Muscle layer of duodenum (tissue), 2 donors: ENCODE measurements around the gene FXYD5.
A peak's percentile ranks its signal among the peaks of the same experiment; 100 is the strongest.
"Not testable (repeated sequence)": the region's sequence is repeated elsewhere in the genome, so short reads cannot be mapped to it uniquely, and the experiment has no call there.

Source experiments
- H3K27ac ChIP-seq: one replicate; pipeline ENCODE4 v1.7.0; 2013; ENCODE audit warnings: mild to moderate bottlenecking, low read length
- H3K27me3 ChIP-seq: one replicate; pipeline ENCODE4 v1.7.0; 2013; ENCODE audit warnings: low read depth, mild to moderate bottlenecking, control low read depth, low read length
- H3K36me3 ChIP-seq, 2 donors: one replicate each; pipeline ENCODE4 v1.7.0; 2013; ENCODE audit warnings: low read length in 2 of 2, control low read depth in 1 of 2, mild to moderate bottlenecking in 1 of 2; ENCODE audit not compliant: insufficient read depth in 2 of 2, control insufficient read depth in 1 of 2
- H3K4me1 ChIP-seq, 2 donors: one replicate each; pipeline ENCODE4 v1.7.0; 2013; ENCODE audit warnings: low read length in 2 of 2, mild to moderate bottlenecking in 2 of 2, control low read depth in 1 of 2, moderate library complexity in 1 of 2; ENCODE audit not compliant: insufficient read depth in 2 of 2, control insufficient read depth in 1 of 2
- H3K4me3 ChIP-seq, 2 donors: one replicate each; pipeline ENCODE4 v1.7.0; 2013; ENCODE audit warnings: low read length in 2 of 2, low read depth in 1 of 2, mild to moderate bottlenecking in 1 of 2
- H3K9me3 ChIP-seq, 2 donors: one replicate each; pipeline ENCODE4 v1.7.0; 2013; ENCODE audit warnings: low read length in 2 of 2, control low read depth in 1 of 2, mild to moderate bottlenecking in 1 of 2; ENCODE audit not compliant: control insufficient read depth in 1 of 2
- donor health status: healthy.

Gene FXYD5

DNA sequence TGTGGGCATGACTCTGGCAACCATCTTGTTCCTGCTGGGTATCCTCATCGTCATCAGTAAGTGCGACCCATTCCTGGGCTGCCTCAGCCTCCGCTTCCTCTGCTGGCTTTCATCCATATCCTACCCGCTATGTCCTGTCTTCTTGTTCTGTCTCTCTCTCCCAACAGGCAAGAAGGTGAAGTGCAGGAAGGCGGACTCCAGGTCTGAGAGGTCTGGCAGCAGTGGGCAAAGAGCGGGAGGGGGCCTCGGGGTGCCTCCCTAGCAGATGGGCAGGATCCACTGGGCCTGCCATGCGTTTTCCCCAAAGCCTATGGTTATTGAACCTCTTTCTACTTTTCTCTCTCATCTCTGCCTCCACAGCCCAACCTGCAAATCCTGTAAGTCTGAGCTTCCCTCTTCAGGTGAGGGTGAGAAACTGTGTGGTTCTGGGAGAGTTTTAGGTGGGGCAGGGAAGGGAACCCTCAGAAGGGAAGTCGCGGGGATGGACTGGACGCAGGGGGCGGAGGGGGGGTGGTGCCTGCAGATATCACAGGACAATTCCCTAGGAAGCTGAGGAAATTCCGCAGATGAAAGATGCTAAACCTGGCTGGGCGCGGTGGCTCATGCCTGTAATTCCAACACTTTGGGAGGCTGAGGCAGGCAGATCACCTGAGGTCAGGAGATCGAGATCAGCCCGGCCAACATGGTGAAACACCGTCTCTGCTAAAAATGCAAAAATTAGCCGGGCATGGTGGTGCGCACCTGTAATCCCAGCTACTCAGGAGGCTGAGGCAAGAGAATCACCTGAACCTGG, 3.1 kb upstream of the FXYD5 start:
- no peak overlapping the region for H3K4me3 ChIP-seq
- H3K27me3 ChIP-seq, result peaks cover 10% of the 10 kb centered on the region
- no peaks in the 10 kb centered on the region for H3K9me3 ChIP-seq
- H3K4me1 ChIP-seq, result peaks cover 2 to 21% of the 10 kb centered on the region in 2 donors
- H3K27ac ChIP-seq, result no peak overlapping the region
- H3K36me3 ChIP-seq, result no peaks in the 10 kb centered on the region

DNA sequence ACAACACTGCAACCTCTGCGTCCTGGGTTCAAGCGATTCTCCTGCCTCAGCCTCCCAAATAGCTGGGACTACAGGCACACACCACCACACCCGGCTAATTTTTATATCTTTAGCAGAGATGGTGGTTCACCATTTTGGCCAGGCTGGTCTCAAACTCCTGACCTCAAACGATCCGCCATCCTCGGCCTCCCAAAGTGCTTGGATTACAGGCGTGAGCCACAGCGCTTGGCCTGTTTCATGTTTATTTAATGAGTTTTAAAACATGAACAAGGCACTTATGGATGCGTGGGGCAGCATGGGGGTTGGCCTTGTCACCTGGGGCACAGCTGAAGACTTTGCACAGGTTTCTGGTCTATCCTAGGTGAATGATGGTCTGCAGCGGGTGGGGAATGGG, 1.4 kb upstream of the FXYD5 start:
- not testable (repeated sequence) for H3K27me3 ChIP-seq, H3K4me3 ChIP-seq, H3K9me3 ChIP-seq, H3K27ac ChIP-seq
- Histone ChIP-seq H3K36me3 (peaks cover 10 to 11% of the 10 kb centered on the region in 2 donors), H3K4me1 (peaks cover 2 to 21% of the 10 kb centered on the region in 2 donors)

DNA sequence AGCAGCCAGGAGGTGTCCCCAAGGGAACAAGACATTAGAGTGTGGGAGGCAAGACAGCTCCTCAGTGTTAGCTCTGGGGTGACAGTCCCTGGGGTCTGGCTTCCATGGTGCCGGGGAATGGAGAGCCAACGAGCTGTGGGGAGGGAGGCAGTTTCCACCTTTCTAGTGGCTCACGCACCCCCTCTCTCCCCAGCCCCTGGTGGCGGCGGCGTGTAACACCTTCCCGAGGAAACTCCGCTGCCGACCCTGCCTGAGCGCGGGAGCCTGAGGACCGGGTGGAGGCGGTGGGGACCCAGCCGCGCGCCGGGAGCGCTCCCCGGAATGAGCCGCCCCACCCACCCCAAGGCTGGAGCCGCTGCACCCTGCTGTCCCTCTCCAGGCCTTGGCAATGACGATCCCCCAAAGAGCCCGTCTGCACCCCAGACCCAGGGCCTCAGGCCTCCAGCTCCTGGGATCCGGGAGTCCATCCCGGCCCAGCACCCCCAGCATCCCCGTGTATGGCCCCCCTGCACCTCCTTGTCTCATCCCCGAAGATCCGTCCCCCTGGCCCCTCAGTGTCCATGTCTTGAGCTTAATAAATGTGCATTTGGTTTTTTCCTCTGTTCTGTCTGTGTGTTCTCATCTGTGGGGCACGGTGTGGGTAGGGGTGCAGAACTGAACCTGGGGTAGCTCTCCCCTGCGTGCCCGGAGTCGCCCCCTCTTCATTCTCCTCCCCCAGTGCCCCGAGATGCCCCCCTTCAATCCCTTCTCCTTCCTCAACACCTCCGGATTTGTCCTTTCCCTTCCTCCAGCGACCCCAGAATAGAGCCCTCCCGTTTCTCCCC, 622 bp upstream of the FXYD5 start:
- H3K4me1 ChIP-seq, result peaks cover 2 to 21% of the 10 kb centered on the region in 2 donors
- H3K27ac ChIP-seq, result no peak overlapping the region
- H3K27me3 ChIP-seq, result peaks cover 10% of the 10 kb centered on the region
- H3K36me3 ChIP-seq, result peaks cover 13 to 15% of the 10 kb centered on the region in 2 donors
- peak overlapping the region; percentile 68 to 70 for H3K4me3 ChIP-seq
- H3K9me3 ChIP-seq, result no peaks in the 10 kb centered on the region

DNA sequence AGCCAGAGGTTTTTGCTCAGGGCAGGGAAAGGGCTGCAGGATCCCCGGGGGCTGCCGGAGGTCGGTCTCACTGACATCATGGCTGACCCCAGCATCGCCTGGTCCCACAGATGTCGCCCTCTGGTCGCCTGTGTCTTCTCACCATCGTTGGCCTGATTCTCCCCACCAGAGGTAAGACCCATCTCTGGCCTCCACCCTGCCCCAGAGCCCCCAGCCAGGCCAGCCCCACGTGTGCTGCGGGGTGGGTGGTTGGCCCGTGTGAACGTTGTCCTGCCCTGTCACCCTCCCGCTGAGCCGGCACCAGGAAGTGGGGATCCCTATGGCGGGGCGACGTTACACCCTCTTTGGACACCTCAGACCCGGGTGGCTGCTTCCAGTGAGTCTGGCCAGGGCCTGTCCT, 906 bp downstream of the FXYD5 start:
- H3K27ac ChIP-seq, result peak overlapping the region; percentile 23
- H3K4me3 ChIP-seq, result peak overlapping the region; percentile 68 to 70
- H3K4me1 ChIP-seq, result peaks cover 2 to 21% of the 10 kb centered on the region in 2 donors
- no peaks in the 10 kb centered on the region for H3K9me3 ChIP-seq
- peaks cover 10% of the 10 kb centered on the region for H3K27me3 ChIP-seq
- H3K36me3 ChIP-seq, result peaks cover 13 to 15% of the 10 kb centered on the region in 2 donors

DNA sequence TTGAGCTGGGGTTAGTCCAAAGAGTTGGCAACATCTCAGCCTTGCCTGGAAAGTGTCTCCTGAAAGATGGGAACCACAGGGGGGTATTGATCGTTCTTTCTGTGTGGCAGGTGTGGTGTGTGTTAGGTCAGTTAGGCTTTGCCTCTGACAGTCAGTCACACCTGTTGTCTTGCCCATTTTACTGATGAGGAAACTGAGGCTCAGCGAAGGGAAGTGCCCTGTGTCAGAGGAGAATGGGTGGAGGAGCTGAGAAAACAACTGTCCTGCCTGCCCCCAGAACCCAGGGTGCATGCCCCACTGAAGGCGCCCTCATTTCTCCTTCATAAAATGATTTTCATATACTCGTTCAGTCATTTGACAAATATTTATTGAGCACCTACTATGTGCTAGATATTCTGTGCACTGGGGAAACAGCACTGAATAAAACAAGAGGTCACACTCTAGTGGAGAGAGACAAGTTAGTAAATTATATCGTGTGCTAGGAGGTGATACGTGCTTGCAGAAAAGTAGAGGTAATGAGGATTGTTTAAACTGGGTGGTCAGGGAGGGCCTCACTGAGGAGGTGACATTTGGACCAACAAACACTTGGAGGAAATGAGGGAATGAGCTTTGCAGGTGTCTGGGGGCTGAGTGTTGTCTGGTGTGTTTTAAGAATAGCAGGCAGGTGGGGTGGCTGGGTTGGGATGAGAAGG, 1.6 kb downstream of the FXYD5 start:
- Histone ChIP-seq H3K9me3 (no peaks in the 10 kb centered on the region), H3K27ac (no peak overlapping the region), H3K36me3 (peaks cover 13 to 15% of the 10 kb centered on the region in 2 donors), H3K27me3 (peaks cover 10% of the 10 kb centered on the region), H3K4me1 (peaks cover 2 to 21% of the 10 kb centered on the region in 2 donors), H3K4me3 (peak overlapping the region; percentile 68 to 70)

DNA sequence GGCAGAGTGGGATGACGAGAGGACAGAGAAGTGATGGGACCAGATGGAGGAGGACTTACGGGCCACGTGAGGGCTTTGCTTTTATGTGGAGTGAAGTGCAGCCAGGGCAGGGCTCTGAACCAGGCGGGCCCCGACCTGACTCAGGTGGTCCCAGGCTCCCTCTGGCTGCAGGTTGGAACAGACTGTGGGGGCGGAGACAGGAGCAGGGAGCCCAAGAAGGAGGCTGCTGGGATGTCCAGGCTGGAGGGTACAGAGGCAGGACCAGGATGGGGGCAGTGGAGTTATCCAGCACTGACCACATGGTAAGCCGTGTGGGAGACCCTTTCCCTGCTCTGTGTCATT, 2.1 kb downstream of the FXYD5 start:
- H3K27me3 ChIP-seq, result peaks cover 10% of the 10 kb centered on the region

DNA sequence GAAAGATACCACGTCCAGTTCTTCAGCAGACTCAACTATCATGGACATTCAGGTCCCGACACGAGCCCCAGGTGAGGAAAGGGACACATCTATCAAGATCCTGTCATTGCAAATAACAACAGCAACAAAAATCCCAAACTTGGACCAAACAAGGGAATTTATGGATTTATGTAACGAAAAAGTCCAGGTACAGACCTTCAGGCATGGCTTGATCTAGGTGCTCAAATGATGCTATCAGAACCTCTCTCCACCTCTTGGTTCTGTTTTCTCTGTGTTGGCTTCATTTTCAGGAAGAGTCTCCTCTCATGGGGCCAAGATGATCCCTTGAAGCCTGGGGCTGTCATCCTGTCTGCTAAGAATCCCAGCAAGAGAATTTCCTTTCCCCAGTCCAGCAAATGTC, 2.9 kb downstream of the FXYD5 start:
- H3K36me3 ChIP-seq, result peaks cover 19 to 26% of the 10 kb centered on the region in 2 donors
- peaks cover 8% of the 10 kb centered on the region for H3K27me3 ChIP-seq
- H3K9me3 ChIP-seq, result peaks cover 0 to 5% of the 10 kb centered on the region in 2 donors
- H3K4me3 ChIP-seq, result no peak overlapping the region
- peaks cover 2 to 18% of the 10 kb centered on the region in 2 donors for H3K4me1 ChIP-seq
- H3K27ac ChIP-seq, result no peak overlapping the region

More for the DNA sequence above, 2.1 kb downstream of the FXYD5 start:
- H3K9me3 ChIP-seq, result no peaks in the 10 kb centered on the region
- no peak overlapping the region for H3K27ac ChIP-seq
- peaks cover 18 to 19% of the 10 kb centered on the region in 2 donors for H3K36me3 ChIP-seq
- peaks cover 2 to 21% of the 10 kb centered on the region in 2 donors for H3K4me1 ChIP-seq
- no peak overlapping the region for H3K4me3 ChIP-seq

DNA sequence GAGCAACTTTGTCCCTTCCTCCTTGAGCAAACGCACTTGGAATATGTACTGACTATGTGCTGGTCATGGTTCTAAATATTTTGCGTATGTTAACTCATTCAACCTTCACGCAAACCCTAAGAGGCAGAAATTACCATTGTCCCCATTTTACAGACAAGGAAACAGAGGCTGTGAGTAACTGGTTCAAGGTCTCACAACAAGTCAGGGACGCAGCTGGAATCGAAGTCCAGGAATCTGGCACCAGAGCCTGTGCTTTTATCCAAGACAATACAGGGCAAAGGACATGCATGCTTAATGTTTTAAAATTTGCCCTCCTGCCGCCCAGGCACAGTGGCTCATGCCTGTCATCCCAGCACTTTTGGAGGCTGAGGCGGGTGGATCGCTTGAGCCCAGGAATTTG, 5.1 kb downstream of the FXYD5 start:
- H3K36me3 ChIP-seq, result peaks cover 25 to 47% of the 10 kb centered on the region in 2 donors

DNA sequence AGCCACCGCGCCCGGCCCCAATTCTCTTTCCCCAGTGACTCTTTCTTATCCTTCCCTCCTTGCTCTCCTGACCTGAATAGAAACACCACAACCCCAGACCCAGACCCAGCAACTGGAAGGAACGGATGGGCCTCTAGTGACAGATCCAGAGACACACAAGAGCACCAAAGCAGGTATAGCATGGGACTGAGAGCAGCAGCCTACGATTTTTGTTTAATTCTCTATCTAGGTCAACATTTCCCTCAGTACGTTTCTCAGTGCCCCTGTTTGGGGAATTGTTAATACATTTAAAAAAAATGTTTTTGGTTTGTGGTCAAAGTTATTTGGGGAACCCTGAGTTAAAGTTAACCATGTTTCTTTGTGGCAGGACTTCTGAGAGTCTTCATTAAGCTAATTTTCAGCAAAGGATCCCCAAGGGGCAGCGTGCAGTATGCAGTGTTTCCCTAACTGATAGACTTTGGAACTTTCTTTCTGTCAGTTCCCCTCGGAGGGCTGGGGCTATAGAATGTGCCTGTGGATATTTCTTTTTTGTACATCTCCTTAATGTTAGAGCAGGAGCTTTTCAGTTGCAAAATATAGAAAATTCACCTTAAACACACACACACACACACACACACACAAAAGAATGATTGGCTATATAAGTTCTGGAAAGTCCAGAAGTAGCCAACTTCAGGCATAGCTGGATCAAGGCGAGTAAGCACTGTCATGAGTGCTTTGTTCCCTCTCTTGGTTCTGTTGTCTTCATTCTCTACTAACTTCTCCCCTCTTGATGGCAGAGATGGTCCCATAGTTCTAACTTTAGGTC, 6.3 kb downstream of the FXYD5 start:
- Histone ChIP-seq H3K4me3 (no peak overlapping the region), H3K36me3 (peaks cover 25 to 59% of the 10 kb centered on the region in 2 donors), H3K27ac (no peak overlapping the region), H3K27me3 (no peaks in the 10 kb centered on the region), H3K9me3 (peaks cover under 1 to 22% of the 10 kb centered on the region in 2 donors), H3K4me1 (no peaks in the 10 kb centered on the region)

More for the DNA sequence above, 5.1 kb downstream of the FXYD5 start:
- H3K27me3 ChIP-seq, result no peaks in the 10 kb centered on the region
- H3K4me3 ChIP-seq, result no peak overlapping the region
- peaks cover 0 to 7% of the 10 kb centered on the region in 2 donors for H3K4me1 ChIP-seq
- peaks cover 0 to 12% of the 10 kb centered on the region in 2 donors for H3K9me3 ChIP-seq
- H3K27ac ChIP-seq, result no peak overlapping the region

DNA sequence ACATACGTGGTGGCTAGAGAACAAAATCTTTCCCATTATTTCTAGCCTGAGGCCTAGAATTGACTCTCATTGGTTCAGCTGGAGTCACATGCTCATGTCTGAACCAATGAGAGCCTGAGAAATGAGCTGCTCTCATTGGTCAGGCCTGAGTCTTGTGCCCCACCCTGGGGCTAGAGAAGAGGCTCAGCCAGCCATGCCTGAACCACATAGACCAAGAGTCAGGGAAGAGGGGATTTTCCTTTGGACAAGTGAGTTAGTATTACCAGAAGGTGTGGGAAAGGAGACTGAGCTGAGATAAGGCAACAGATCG, 6.9 kb downstream of the FXYD5 start:
- H3K27me3 ChIP-seq, result no peaks in the 10 kb centered on the region
- no peaks in the 10 kb centered on the region for H3K4me1 ChIP-seq
- H3K9me3 ChIP-seq, result peaks cover 6 to 26% of the 10 kb centered on the region in 2 donors
- peaks cover 30 to 64% of the 10 kb centered on the region in 2 donors for H3K36me3 ChIP-seq
- H3K4me3 ChIP-seq, result no peak overlapping the region
- no peak overlapping the region for H3K27ac ChIP-seq
